Measurements from ENCODE around the gene CTNNBL1. TPM values are rescaled to one million over a fixed set of nuclear protein-coding genes. Genes with fewer than 3 reads are reported as not detected.

CTNNBL1 gene
- total RNA-seq, 1 donor from 2014 or later: 33.3 TPM

DNA sequence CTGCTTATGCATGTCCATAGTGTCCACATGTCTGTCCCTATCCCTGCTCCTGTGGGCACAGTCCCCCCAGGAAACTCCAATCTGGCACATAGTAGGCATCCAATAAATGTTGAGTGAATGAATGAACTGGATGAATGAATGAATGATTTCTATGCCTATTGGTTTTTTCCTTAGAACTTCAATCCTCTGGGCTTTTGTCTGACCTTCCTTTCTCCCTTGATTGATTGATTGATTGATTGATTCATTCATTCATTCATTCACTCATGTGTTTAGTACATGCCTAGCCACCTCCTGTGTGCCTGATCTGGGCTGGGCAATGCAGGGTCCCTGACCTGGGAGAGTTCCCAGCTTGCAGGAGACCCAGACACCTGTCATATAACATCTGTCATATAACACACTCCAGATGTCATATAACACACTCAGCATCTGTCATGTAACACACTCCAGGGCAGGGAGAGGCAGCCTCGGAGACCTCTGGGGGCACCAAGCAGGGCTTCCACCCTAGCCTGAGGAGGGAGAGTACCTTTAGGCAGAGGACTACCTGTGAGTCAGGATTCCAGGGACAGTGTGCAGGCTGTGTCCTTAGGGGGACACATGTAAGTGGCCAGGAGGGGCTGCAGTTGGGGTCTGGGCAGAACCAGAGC lies 227.0 kb downstream of the CTNNBL1 start:
- TF ChIP-seq, protein P1, sequence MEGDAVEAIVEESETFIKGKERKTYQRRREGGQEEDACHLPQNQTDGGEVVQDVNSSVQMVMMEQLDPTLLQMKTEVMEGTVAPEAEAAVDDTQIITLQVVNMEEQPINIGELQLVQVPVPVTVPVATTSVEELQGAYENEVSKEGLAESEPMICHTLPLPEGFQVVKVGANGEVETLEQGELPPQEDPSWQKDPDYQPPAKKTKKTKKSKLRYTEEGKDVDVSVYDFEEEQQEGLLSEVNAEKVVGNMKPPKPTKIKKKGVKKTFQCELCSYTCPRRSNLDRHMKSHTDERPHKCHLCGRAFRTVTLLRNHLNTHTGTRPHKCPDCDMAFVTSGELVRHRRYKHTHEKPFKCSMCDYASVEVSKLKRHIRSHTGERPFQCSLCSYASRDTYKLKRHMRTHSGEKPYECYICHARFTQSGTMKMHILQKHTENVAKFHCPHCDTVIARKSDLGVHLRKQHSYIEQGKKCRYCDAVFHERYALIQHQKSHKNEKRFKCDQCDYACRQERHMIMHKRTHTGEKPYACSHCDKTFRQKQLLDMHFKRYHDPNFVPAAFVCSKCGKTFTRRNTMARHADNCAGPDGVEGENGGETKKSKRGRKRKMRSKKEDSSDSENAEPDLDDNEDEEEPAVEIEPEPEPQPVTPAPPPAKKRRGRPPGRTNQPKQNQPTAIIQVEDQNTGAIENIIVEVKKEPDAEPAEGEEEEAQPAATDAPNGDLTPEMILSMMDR (IDR thresholded peaks at IDR 0.05): no peak
- Histone ChIP-seq H3K27ac (no peak overlapping the region), H3K36me3 (no peaks in the 10 kb centered on the region), H3K27me3 (peaks cover 2% of the 10 kb centered on the region), H3K9me3 (no peaks in the 10 kb centered on the region), H3K4me1 (no peaks in the 10 kb centered on the region), H3K4me3 (no peak overlapping the region)
- no peak for DNase-seq (ENCODE audit: low spot score in 2 of 2)
- intact Hi-C loops (cut with DNase I): no loop called here

- H3K27me3 ChIP-seq: no peaks in the 10 kb centered on the region
- H3K9me3 ChIP-seq: no peaks in the 10 kb centered on the region
- no peaks in the 10 kb centered on the region for H3K4me1 ChIP-seq
- intact Hi-C loops (cut with DNase I): no loop called here
- no peak overlapping the region for H3K27ac ChIP-seq
- no peaks in the 10 kb centered on the region for H3K36me3 ChIP-seq
- TF ChIP-seq, protein P1 (IDR thresholded peaks at IDR 0.05): no peak
- DNase-seq (ENCODE audit: low spot score in 2 of 2): no peak
- H3K4me3 ChIP-seq: no peak overlapping the region
Observed at GRCh38 chr20:37921341-37921929, 227.6 kb downstream of the CTNNBL1 start.

Other genes starting within 250 kb of the CTNNBL1 start
- gene NNAT, start 172.8 kb upstream of the CTNNBL1 start, total RNA-seq: not detected
- 43.9 TPM for gene BLCAP, start 166.2 kb upstream of the CTNNBL1 start, total RNA-seq
- 1.1 TPM for gene VSTM2L, start 209.1 kb downstream of the CTNNBL1 start, total RNA-seq